ENCODE data around the gene IDH2.
"Not testable (repeated sequence)": the region's sequence is repeated elsewhere in the genome, so short reads cannot be mapped to it uniquely, and the experiment has no call there.

IDH2 gene

DNA sequence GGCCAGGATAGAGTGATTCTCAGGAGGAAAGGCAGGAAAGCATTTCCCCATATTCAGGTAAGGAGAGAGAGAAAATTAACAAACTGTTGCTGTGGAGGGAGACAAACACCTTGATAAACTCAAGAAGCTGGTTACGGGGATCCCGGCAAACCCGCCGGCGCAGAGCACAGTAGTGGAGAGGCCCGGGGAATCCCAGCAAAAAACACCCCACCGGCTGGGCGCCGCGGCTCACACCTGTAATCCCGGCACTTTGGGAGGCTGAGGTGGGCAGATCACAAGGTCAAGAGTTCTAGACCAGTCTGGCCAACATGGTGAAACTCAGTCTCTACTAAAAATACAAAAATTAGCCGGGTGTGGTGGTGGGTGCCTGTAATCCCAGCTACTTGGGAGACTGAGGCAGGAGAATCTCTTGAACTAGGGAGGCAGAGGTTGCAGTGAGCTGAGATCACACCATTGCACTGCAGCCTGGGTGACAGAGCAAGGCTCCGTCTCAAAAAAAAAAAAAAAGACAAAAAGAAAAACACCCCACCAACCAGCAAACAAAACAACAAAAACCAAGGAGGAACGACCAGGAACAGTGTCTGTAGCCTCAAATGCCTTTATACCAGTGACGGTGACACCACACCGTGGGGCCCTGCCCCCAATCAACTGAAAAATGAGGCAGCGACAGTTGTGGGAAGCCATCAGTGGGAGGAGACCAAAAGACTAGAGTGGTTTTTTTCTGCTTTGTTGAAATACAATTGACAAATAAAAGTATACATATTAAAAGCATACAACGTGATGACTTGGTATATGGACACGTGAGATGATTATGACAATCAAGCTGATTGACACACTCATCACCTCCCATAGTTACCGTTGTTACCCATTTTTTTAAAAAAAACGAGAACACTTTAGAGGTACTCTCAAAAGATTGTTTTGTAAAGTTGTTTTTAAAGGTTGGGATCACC lies 40.2 kb upstream of the IDH2 start:
- in situ Hi-C loops (cut with HindIII; ENCODE audit: low sequenced_read_pairs): no loop called here
- DNase-seq (ENCODE audit: low read depth, low spot score): no peak
- TF ChIP-seq, protein P1, sequence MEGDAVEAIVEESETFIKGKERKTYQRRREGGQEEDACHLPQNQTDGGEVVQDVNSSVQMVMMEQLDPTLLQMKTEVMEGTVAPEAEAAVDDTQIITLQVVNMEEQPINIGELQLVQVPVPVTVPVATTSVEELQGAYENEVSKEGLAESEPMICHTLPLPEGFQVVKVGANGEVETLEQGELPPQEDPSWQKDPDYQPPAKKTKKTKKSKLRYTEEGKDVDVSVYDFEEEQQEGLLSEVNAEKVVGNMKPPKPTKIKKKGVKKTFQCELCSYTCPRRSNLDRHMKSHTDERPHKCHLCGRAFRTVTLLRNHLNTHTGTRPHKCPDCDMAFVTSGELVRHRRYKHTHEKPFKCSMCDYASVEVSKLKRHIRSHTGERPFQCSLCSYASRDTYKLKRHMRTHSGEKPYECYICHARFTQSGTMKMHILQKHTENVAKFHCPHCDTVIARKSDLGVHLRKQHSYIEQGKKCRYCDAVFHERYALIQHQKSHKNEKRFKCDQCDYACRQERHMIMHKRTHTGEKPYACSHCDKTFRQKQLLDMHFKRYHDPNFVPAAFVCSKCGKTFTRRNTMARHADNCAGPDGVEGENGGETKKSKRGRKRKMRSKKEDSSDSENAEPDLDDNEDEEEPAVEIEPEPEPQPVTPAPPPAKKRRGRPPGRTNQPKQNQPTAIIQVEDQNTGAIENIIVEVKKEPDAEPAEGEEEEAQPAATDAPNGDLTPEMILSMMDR (IDR thresholded peaks at IDR 0.05; ENCODE audit: low read depth, low read length): no peak
- no peak overlapping the region for H3K4me3 ChIP-seq (ENCODE audit: low read depth, low read length)

DNA sequence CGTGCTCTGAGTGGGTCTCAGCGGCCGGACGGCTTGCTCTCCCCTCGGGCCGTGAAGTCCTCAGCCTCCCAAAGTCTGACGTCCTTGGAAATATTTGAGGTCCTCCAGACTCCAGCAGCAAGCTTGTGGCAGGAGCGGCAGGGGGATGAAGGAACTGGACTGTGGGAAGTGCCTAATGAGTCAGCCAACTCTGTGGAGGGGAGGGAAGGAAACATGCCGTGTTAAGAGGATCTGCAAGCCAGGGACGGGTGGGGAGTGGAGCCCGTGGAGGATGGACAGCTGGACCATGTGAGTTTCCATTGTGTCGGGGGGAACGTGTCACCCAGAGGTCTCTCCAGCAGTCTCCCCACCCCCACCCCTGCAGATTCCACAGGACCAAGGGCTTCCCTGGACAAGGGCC lies 39.4 kb upstream of the IDH2 start:
- H3K4me3 ChIP-seq (ENCODE audit: low read depth, low read length): no peak overlapping the region
- peak; percentile 32 for DNase-seq (ENCODE audit: low read depth, low spot score)
- TF ChIP-seq, protein P1 (IDR thresholded peaks at IDR 0.05; ENCODE audit: low read depth, low read length): no peak
- in situ Hi-C loops (cut with HindIII; ENCODE audit: low sequenced_read_pairs): no loop called here

DNA sequence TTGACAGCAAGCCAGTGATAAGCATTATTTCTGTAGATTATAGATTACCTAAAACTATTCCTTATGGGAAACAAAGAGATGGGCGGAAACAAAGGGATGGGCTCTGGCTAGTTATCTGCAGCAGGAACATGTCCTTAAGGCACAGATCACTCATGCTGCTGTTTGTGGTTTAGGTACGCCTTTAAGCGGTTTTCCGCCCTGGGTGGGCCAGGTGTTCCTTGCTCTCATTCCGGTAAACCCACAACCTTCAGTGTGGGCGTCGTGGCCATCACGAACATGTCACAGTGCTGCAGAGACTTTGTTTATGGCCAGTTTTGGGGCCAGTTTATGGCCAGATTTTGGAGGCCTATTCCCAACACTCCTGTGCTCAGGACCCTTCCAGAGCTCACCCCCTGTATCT lies 37.3 kb upstream of the IDH2 start:
- H3K4me3 ChIP-seq (ENCODE audit: low read depth, low read length); DNase-seq (ENCODE audit: low read depth, low spot score); in situ Hi-C loops (cut with HindIII; ENCODE audit: low sequenced_read_pairs): not testable (repeated sequence)

DNA sequence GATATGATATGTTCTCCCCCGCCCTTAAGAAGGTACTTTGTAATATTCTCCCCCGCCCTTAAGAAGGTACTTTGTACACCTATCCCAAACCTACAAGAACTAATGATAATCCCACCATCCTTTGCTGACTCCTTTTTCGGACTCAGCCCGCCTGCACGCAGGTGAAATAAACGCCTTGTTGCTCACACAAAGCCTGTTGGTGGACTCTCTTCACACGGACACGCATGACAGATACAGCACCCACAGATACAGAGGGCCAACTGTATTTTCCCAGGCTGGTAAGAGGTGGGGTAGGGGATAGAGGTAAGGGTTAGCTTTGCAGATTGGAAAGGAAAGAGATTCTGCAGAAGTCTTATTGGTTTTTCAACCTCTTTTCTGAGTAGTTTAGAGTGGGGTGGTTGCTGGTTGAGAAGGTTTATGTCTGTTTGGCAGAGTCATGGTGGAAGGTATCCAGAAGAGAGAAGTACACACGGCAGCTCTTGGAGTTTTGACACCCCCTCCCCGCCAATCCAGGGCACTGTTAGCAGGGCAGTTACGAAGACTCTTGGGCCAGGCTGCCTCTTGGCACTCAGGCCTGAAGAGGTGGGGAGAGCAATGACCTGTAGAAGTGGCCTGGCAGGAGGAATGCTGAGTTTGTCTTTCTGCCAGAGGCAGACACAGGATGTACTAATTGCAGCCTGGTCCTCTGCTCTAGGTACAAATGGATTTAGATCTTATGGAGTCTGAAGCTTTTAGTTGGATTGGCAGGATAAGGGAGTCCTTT lies 36.0 kb upstream of the IDH2 start:
- no peak overlapping the region for H3K4me3 ChIP-seq (ENCODE audit: low read depth, low read length)
- DNase-seq (ENCODE audit: low read depth, low spot score): no peak
- TF ChIP-seq, protein P1 (IDR thresholded peaks at IDR 0.05; ENCODE audit: low read depth, low read length): no peak
- in situ Hi-C loops (cut with HindIII; ENCODE audit: low sequenced_read_pairs): no loop called here

DNA sequence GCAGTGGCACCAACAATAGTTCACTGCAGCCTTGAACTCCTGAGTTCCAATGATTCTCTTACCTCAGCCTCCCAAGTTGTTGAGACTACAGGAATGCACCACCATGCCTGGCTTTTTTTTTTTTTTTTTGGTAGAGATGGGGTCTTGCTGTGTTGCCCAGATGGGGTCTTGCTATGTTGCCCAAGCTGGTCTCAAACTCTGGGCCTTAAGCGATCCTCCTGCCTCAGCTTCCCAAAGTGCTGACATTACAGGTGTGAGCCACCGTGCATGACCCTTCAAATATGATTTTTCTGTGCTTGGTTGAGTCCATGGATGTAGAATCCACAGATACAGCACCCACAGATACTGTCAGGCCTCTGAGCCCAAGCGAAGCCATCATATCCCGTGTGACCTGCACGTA lies 30.2 kb upstream of the IDH2 start:
- H3K4me3 ChIP-seq (ENCODE audit: low read depth, low read length): no peak overlapping the region
- DNase-seq (ENCODE audit: low read depth, low spot score): no peak
- TF ChIP-seq, protein P1 (IDR thresholded peaks at IDR 0.05; ENCODE audit: low read depth, low read length): no peak
- in situ Hi-C loops (cut with HindIII; ENCODE audit: low sequenced_read_pairs): no loop called here

DNA sequence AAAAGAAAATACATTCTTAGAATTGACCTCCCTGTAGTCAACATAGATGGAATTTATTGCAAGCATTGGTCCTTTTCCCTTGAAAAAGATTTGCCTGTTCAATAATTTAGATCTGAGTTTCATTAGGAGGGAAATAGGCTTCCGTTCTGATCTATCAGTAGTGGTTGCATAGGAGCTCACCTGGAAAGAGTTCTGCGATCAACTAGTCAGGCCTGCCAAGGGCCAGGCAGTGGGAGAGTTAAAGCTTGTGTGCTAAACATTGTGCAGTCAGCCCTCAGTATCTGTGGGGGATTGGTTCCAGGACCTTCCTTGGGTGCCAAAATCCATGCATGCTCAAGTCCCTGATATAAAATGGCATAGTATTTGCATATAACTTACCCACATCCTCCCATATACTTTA lies 29.6 kb upstream of the IDH2 start:
- TF ChIP-seq, protein P1 (IDR thresholded peaks at IDR 0.05; ENCODE audit: low read depth, low read length): no peak
- in situ Hi-C loops (cut with HindIII; ENCODE audit: low sequenced_read_pairs): no loop called here
- DNase-seq (ENCODE audit: low read depth, low spot score): no peak
- no peak overlapping the region for H3K4me3 ChIP-seq (ENCODE audit: low read depth, low read length)

DNA sequence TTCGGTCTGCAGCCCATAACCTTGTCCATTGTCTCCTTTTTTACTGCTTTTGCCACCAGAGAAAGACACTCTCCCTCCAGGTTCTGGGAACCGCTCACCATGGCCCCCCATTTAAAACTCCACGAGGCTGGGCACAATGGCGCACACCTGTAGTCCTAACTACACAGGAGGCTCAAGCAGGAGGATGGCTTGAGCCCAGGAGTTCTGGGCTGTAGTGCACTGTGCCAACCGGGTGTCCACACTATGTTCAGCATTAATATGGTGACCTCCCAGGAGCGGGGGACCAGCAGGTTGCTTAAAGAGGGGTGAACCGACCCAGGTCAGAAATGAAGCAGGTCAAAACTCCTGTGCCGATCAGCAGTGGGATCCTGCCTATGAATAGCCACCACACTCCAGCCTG lies 28.0 kb upstream of the IDH2 start:
- no peak for DNase-seq (ENCODE audit: low read depth, low spot score)
- TF ChIP-seq, protein P1 (IDR thresholded peaks at IDR 0.05; ENCODE audit: low read depth, low read length): no peak
- in situ Hi-C loops (cut with HindIII; ENCODE audit: low sequenced_read_pairs): no loop called here
- H3K4me3 ChIP-seq (ENCODE audit: low read depth, low read length): no peak overlapping the region

All from astrocyte of the spinal cord (primary cell).